ENCODE measurements around the gene CST6.

Gene CST6

DNA sequence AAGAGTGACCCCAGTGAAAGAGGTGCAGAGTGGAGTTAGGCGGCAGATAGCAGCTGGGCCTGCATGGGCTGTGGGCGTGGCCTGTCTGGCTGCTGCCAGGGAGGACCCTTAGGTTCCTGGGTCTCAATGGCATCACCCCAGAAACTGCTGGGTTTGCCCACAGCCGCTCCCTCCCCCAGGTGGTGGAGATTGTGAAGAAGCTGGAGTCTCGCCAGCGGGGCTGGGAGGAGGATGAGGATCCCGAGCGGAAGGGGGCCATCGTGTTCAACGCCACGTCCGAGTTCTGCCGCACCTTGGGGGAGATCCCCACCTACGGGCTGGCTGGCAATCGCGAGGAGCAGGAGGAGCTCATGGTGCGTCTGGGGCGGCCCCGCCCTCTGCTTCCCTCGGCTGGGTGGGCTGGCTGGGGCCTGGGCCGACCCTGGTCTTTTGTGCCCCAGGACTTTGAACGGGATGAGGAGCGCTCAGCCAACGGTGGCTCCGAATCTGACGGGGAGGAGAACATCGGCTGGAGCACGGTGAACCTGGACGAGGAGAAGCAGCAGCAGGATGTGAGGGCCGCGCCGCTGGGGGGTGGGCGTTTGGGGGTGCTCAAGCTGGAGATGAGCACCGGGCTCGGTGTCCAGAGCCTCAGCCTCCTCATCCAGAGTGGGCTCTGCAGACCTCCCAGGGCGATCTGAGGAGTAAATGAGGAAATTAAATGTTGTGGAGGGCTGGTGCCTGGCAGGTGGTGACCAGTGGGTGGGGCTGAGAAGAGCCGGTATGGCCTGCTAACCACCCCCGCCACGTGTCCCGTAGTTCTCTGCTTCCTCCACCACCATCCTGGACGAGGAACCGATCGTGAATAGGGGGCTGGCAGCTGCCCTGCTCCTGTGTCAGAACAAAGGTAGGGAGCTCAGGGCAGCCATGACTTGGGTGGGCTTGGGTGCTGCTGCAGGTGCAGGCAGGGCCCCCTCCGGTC lies 35.3 kb upstream of the CST6 start:
- no peak for ATAC-seq
- TF ChIP-seq ZC3H10 (CRISPR knock-in tag; IDR thresholded peaks at IDR 0.05) (no peak), TOX (CRISPR knock-in tag; IDR thresholded peaks at IDR 0.05; ENCODE audit: borderline replicate concordance) (no peak), BACH2 (CRISPR knock-in tag; IDR thresholded peaks at IDR 0.05; ENCODE audit: borderline replicate concordance) (no peak)

DNA sequence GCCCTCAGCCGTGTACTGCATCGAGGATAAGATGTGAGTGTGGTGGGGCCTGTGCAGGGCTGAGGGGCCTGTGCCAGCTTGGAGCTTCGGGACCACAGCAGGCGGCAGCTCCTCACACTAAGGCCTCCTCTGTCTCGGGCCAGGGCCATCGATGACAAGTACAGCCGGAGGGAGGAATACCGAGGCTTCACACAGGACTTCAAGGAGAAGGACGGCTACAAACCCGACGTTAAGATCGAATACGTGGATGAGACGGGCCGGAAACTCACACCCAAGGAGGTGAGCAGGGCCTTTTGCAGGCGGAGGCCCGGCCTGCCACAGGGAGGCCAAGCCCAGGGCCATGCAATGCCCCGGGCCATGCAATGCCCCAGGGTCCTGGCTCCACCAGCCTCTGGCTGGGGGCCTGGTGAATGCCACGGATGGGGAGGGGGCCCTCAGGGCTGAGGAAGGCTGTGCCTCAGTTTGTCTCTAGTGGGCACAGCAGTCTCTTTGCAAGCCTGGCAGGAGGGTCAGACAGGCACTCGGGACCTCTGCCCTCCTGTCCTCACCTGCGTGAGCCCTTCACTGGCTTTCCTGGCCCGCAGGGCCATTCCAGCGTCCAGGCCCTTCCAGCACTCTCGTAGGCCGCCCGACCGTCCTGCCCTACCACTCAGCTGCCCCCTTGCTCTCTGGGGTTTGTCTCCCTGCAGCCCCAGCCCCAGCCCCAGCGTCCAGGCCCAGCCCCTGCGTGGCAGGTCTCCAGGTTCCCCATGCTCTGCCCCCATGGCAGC lies 34.0 kb upstream of the CST6 start:
- no peak for ATAC-seq
- TF ChIP-seq, protein P1, sequence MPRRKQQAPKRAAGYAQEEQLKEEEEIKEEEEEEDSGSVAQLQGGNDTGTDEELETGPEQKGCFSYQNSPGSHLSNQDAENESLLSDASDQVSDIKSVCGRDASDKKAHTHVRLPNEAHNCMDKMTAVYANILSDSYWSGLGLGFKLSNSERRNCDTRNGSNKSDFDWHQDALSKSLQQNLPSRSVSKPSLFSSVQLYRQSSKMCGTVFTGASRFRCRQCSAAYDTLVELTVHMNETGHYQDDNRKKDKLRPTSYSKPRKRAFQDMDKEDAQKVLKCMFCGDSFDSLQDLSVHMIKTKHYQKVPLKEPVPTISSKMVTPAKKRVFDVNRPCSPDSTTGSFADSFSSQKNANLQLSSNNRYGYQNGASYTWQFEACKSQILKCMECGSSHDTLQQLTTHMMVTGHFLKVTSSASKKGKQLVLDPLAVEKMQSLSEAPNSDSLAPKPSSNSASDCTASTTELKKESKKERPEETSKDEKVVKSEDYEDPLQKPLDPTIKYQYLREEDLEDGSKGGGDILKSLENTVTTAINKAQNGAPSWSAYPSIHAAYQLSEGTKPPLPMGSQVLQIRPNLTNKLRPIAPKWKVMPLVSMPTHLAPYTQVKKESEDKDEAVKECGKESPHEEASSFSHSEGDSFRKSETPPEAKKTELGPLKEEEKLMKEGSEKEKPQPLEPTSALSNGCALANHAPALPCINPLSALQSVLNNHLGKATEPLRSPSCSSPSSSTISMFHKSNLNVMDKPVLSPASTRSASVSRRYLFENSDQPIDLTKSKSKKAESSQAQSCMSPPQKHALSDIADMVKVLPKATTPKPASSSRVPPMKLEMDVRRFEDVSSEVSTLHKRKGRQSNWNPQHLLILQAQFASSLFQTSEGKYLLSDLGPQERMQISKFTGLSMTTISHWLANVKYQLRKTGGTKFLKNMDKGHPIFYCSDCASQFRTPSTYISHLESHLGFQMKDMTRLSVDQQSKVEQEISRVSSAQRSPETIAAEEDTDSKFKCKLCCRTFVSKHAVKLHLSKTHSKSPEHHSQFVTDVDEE (CRISPR knock-in tag; IDR thresholded peaks at IDR 0.05): no peak
- TF ChIP-seq ZNF565 (CRISPR knock-in tag; conservative IDR thresholded peaks at IDR 0.05; ENCODE audit: low read depth): no peak
- no peak for TF ChIP-seq ZNF70 (CRISPR knock-in tag; IDR thresholded peaks at IDR 0.05)
- no peak for TF ChIP-seq POU6F1 (CRISPR knock-in tag; IDR thresholded peaks at IDR 0.05; ENCODE audit: borderline replicate concordance, low read depth)
- TF ChIP-seq ESRRG (CRISPR knock-in tag; IDR thresholded peaks at IDR 0.05): no peak
- no peak for TF ChIP-seq BACH2 (CRISPR knock-in tag; IDR thresholded peaks at IDR 0.05; ENCODE audit: borderline replicate concordance)
- TF ChIP-seq, protein P2, sequence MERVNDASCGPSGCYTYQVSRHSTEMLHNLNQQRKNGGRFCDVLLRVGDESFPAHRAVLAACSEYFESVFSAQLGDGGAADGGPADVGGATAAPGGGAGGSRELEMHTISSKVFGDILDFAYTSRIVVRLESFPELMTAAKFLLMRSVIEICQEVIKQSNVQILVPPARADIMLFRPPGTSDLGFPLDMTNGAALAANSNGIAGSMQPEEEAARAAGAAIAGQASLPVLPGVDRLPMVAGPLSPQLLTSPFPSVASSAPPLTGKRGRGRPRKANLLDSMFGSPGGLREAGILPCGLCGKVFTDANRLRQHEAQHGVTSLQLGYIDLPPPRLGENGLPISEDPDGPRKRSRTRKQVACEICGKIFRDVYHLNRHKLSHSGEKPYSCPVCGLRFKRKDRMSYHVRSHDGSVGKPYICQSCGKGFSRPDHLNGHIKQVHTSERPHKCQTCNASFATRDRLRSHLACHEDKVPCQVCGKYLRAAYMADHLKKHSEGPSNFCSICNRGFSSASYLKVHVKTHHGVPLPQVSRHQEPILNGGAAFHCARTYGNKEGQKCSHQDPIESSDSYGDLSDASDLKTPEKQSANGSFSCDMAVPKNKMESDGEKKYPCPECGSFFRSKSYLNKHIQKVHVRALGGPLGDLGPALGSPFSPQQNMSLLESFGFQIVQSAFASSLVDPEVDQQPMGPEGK (CRISPR knock-in tag; IDR thresholded peaks at IDR 0.05; ENCODE audit: borderline replicate concordance): no peak
- no peak for TF ChIP-seq ISL1 (CRISPR knock-in tag; IDR thresholded peaks at IDR 0.05)

- no peak for ATAC-seq
- TF ChIP-seq ARNTL (CRISPR knock-in tag; IDR thresholded peaks at IDR 0.05; ENCODE audit: borderline replicate concordance, low read depth): no peak
- TF ChIP-seq ZNF70 (CRISPR knock-in tag; IDR thresholded peaks at IDR 0.05): no peak
- no peak for TF ChIP-seq BACH2 (CRISPR knock-in tag; IDR thresholded peaks at IDR 0.05; ENCODE audit: borderline replicate concordance)
- TF ChIP-seq ZNF565 (CRISPR knock-in tag; conservative IDR thresholded peaks at IDR 0.05; ENCODE audit: low read depth): no peak
- no peak for TF ChIP-seq POU6F1 (CRISPR knock-in tag; IDR thresholded peaks at IDR 0.05; ENCODE audit: borderline replicate concordance, low read depth)
- TF ChIP-seq, protein P1 (CRISPR knock-in tag; IDR thresholded peaks at IDR 0.05): no peak
- TF ChIP-seq ZNF8 (CRISPR knock-in tag; IDR thresholded peaks at IDR 0.05): no peak
- TF ChIP-seq ESRRG (CRISPR knock-in tag; IDR thresholded peaks at IDR 0.05): no peak
- TF ChIP-seq GLIS3 (CRISPR knock-in tag; IDR thresholded peaks at IDR 0.05): no peak
- TF ChIP-seq, protein P3, sequence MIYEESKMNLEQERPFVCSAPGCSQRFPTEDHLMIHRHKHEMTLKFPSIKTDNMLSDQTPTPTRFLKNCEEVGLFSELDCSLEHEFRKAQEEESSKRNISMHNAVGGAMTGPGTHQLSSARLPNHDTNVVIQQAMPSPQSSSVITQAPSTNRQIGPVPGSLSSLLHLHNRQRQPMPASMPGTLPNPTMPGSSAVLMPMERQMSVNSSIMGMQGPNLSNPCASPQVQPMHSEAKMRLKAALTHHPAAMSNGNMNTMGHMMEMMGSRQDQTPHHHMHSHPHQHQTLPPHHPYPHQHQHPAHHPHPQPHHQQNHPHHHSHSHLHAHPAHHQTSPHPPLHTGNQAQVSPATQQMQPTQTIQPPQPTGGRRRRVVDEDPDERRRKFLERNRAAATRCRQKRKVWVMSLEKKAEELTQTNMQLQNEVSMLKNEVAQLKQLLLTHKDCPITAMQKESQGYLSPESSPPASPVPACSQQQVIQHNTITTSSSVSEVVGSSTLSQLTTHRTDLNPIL (CRISPR knock-in tag; IDR thresholded peaks at IDR 0.05; ENCODE audit: low read depth): no peak
- TF ChIP-seq RARB (CRISPR knock-in tag; IDR thresholded peaks at IDR 0.05): no peak
Observed at GRCh38 chr11:65978391-65979238, 33.2 kb upstream of the CST6 start.
